HG03575 (cell line): ENCODE results near the gene IST1.
"Not testable (repeated sequence)": the region's sequence is repeated elsewhere in the genome, so short reads cannot be mapped to it uniquely, and the experiment has no call there.

ENCODE experiments used
- ATAC-seq: cut with Tn5 transposase; IDR thresholded peaks from one replicate; pipeline ENCODE4 v1.9.1; 2021; ENCODE audit not compliant: unreplicated experiment, insufficient number of reproducible peaks, low FRiP score; ENCODE audit errors: extremely low read depth

The IST1 gene

GRCh38 chr16:71873199-71873598 lies 22.1 kb upstream of the IST1 start:
- no peak for ATAC-seq

- ATAC-seq = no peak
Observed at GRCh38 chr16:71878911-71879310, 16.4 kb upstream of the IST1 start.

GRCh38 chr16:71880176-71880575 lies 15.2 kb upstream of the IST1 start:
- ATAC-seq = no peak

GRCh38 chr16:71882505-71883167 lies 12.7 kb upstream of the IST1 start:
- ATAC-seq = no peak

GRCh38 chr16:71883168-71883848 lies 12.0 kb upstream of the IST1 start:
- no peak for ATAC-seq

- no peak for ATAC-seq
Observed at GRCh38 chr16:71883849-71884638, 11.3 kb upstream of the IST1 start, which contains the start of gene ZNF821. Gene ZNF821, minus strand, starts transcription at chr16:71884182. Its CDS starts 4,236 bp downstream, at chr16:71879946.

- ATAC-seq = no peak
Observed at GRCh38 chr16:71885261-71885650, 10.1 kb upstream of the IST1 start.

GRCh38 chr16:71889147-71889546 lies 6.2 kb upstream of the IST1 start:
- no peak for ATAC-seq

- ATAC-seq = no peak
Observed at GRCh38 chr16:71893888-71894228, 1.5 kb upstream of the IST1 start.

GRCh38 chr16:71894229-71894920 lies 956 bp upstream of the IST1 start:
- no peak for ATAC-seq

GRCh38 chr16:71895679-71896365 lies 491 bp downstream of the IST1 start:
- ATAC-seq = no peak

GRCh38 chr16:71896764-71897368 lies 1.5 kb downstream of the IST1 start:
- ATAC-seq = no peak

GRCh38 chr16:71899171-71899570 lies 3.8 kb downstream of the IST1 start:
- no peak for ATAC-seq

GRCh38 chr16:71902656-71903365 lies 7.5 kb downstream of the IST1 start:
- no peak for ATAC-seq

GRCh38 chr16:71903608-71904007 lies 8.3 kb downstream of the IST1 start:
- ATAC-seq = no peak

GRCh38 chr16:71904239-71904638 lies 8.9 kb downstream of the IST1 start:
- ATAC-seq = no peak

GRCh38 chr16:71905765-71906164 lies 10.4 kb downstream of the IST1 start:
- ATAC-seq = not testable (repeated sequence)

GRCh38 chr16:71911121-71911520 lies 15.8 kb downstream of the IST1 start:
- no peak for ATAC-seq
